Stimulated activated CD8-positive, alpha-beta memory T cell treated with anti-CD3 and anti-CD28 coated beads, Interleukin-7, amount 100 ng/mL, for 1 hour (primary cell): ENCODE results near the gene FURIN.
"Not testable (repeated sequence)": the region's sequence is repeated elsewhere in the genome, so short reads cannot be mapped to it uniquely, and the experiment has no call there.

Experiments
- DNase-seq, 2 donors: peaks; one replicate each; pipeline ENCODE4 v3.0.0-alpha.2; 2020; ENCODE audit warnings: low read depth in 2 of 2

Gene FURIN

GRCh38 chr15:90870354-90871138, 2.2 kb downstream of the FURIN start:
- DNase-seq: no peak

- no peak for DNase-seq
Observed at GRCh38 chr15:90871139-90871715, 2.8 kb downstream of the FURIN start.

- no peak for DNase-seq
Observed at GRCh38 chr15:90871716-90872485, 3.5 kb downstream of the FURIN start.

GRCh38 chr15:90872486-90873184, 4.2 kb downstream of the FURIN start:
- DNase-seq: no peak

GRCh38 chr15:90873488-90873997, 5.2 kb downstream of the FURIN start:
- no peak for DNase-seq

GRCh38 chr15:90873998-90874605, 5.7 kb downstream of the FURIN start:
- no peak for DNase-seq

- DNase-seq: not testable (repeated sequence)
Observed at GRCh38 chr15:90874986-90875385, 6.6 kb downstream of the FURIN start.

- DNase-seq: no peak
Observed at GRCh38 chr15:90875549-90875981, 7.2 kb downstream of the FURIN start.

- no peak for DNase-seq
Observed at GRCh38 chr15:90876046-90876445, 7.7 kb downstream of the FURIN start.

GRCh38 chr15:90876512-90877170, 8.3 kb downstream of the FURIN start:
- DNase-seq: no peak

GRCh38 chr15:90877315-90877714, 8.9 kb downstream of the FURIN start:
- no peak for DNase-seq

- no peak for DNase-seq
Observed at GRCh38 chr15:90877996-90878395, 9.6 kb downstream of the FURIN start.

- no peak for DNase-seq
Observed at GRCh38 chr15:90878660-90879059, 10.3 kb downstream of the FURIN start.

GRCh38 chr15:90879730-90880366, 11.5 kb downstream of the FURIN start:
- DNase-seq: no peak

GRCh38 chr15:90880381-90881145, 12.2 kb downstream of the FURIN start:
- no peak for DNase-seq

GRCh38 chr15:90881181-90881977, 13.0 kb downstream of the FURIN start:
- DNase-seq: no peak

GRCh38 chr15:90881978-90882721, 13.8 kb downstream of the FURIN start:
- no peak for DNase-seq
